Caco-2 (cell line): ENCODE data around the gene UST. TPM values are rescaled to one million over a fixed set of nuclear protein-coding genes. Genes with fewer than 3 reads are reported as not detected.

Source experiments
- BruUV-seq: library from RNA; stranded (reverse); fragments of 400-500 nt; replicated peaks from 2 replicates; lab custom pipeline; 2021; lab: Mats Ljungman, UMichigan
- CTCF ChIA-PET: fragments of 300-600 bp; sonication (Branson Sonifier 250); formaldehyde crosslinking; loops from one replicate; lab custom pipeline; 2022; ENCODE audit warnings: antibody characterized with exemption; lab: Charles Lee
- POLR2A ChIA-PET: fragments of 300-600 bp; sonication (Branson Sonifier 250); formaldehyde crosslinking; loops from one replicate; lab custom pipeline; 2022; ENCODE audit warnings: antibody characterized with exemption; lab: Charles Lee
- DNase-seq, 2 experiments: peaks; one replicate each; pipeline versions ENCODE4 v3.0.0 to v3.0.0-alpha.2; 2020 to 2022
- H3K27me3 ChIP-seq: replicated peaks from 2 replicates; pipeline ENCODE4 v1.6.0; 2011; ENCODE audit warnings: low read length; ENCODE audit not compliant: control insufficient read depth, insufficient read depth
- H3K36me3 ChIP-seq: 2 replicates; pipeline ENCODE4 v1.5.1; 2011; ENCODE audit warnings: low read length; ENCODE audit not compliant: control insufficient read depth, insufficient read depth
- H3K4me1 ChIP-seq: fragments of 250-450 bp; sonication (Bioruptor Pico); 2 replicates; pipeline ENCODE4 v1.5.1; 2020; ENCODE audit warnings: mild to moderate bottlenecking
- H3K4me3 ChIP-seq: 2 replicates; pipeline ENCODE4 v1.5.1; 2011; ENCODE audit warnings: low read depth, mild to moderate bottlenecking, control low read depth, low read length
- H3K9me3 ChIP-seq: fragments of 250-450 bp; sonication (Bioruptor Pico); 2 replicates; pipeline ENCODE4 v1.5.1; 2020; ENCODE audit warnings: mild to moderate bottlenecking, moderate library complexity
- H3K27ac Mint-ChIP-seq: one replicate; pipeline ENCODE4 v1.8.0; 2022; ENCODE audit warnings: mixed read lengths; ENCODE audit not compliant: unreplicated experiment
- H3K27me3 Mint-ChIP-seq: one replicate; pipeline ENCODE4 v1.8.0; 2022; ENCODE audit warnings: mixed read lengths; ENCODE audit not compliant: insufficient read depth, unreplicated experiment
- H3K36me3 Mint-ChIP-seq: one replicate; pipeline ENCODE4 v1.8.0; 2022; ENCODE audit warnings: mild to moderate bottlenecking, mixed read lengths; ENCODE audit not compliant: insufficient read depth, unreplicated experiment
- H3K4me1 Mint-ChIP-seq: one replicate; pipeline ENCODE4 v1.8.0; 2022; ENCODE audit warnings: low read depth, mixed read lengths; ENCODE audit not compliant: unreplicated experiment
- H3K4me3 Mint-ChIP-seq: one replicate; pipeline ENCODE4 v1.8.0; 2022; ENCODE audit warnings: mild to moderate bottlenecking, moderate library complexity, mixed read lengths; ENCODE audit not compliant: unreplicated experiment
- H3K9me3 Mint-ChIP-seq: one replicate; pipeline ENCODE4 v1.8.0; 2022; ENCODE audit warnings: mixed read lengths; ENCODE audit not compliant: unreplicated experiment
- CTCF ChIP-seq, 2 experiments: fragments of 200-600 bp in 1 of 2; IDR thresholded peaks; 1 replicate in 1 of 2; 2 replicates in 1 of 2; pipeline versions ENCODE4 v1.5.1 to v1.8.0; 2011 to 2022; ENCODE audit warnings: antibody characterized with exemption in 1 of 2, control low read depth in 1 of 2, inconsistent platforms in 1 of 2, low read depth in 1 of 2, low read length in 1 of 2, mild to moderate bottlenecking in 1 of 2, moderate library complexity in 1 of 2; ENCODE audit not compliant: insufficient read depth in 1 of 2, severe bottlenecking in 1 of 2, unreplicated experiment in 1 of 2
- intact Hi-C: fragments of 100-400 bp; cut with micrococcal nuclease; formaldehyde crosslinking; loops from one replicate; pipeline ENCODE4 v1.10.0; 2022; ENCODE audit not compliant: unreplicated experiment
- total RNA-seq: library from RNA; stranded (reverse); gene quantifications from 2 replicates; pipeline ENCODE4 v1.2.3, GENCODE V29; 2022

The UST gene
- total RNA-seq, 1 experiment from 2014 or later: not detected

DNA sequence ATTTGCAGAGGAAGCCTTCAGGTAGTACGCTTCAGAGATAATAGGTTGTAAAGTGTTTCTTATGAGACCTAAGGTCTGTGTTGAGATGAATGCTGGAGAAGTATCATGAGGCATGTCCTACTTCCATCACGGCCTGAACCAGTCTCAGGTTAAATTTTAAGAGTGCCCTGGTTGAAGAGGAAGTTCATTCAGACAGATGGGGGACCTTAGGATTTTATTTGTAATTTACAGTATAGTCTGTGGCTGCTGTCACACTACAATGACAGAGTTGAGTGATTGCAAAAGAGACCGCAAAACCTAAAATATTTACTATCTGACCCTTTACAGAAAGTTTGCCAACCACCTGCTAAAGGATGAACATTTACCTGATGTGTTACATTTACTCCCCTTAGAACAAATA is 70.9 kb downstream of the UST start:
- Mint-ChIP-seq H3K27me3 (peaks cover 9% of the 10 kb centered on the region), H3K9me3 (no peaks in the 10 kb centered on the region), H3K4me3 (no peak overlapping the region), H3K27ac (no peak overlapping the region), H3K36me3 (no peaks in the 10 kb centered on the region), H3K4me1 (peaks cover 7% of the 10 kb centered on the region)
- TF ChIP-seq CTCF (IDR thresholded peaks at IDR 0.05; ENCODE audit: insufficient read depth in 1 of 2, low read depth in 1 of 2, low read length in 1 of 2, severe bottlenecking in 1 of 2, unreplicated experiment in 1 of 2): no peak
- no TSS peak for BruUV-seq
- DNase-seq: no peak
- intact Hi-C loops: no loop called here
- H3K9me3 ChIP-seq: no peaks in the 10 kb centered on the region
- H3K27me3 ChIP-seq: no peaks in the 10 kb centered on the region
- no peak overlapping the region for H3K4me3 ChIP-seq
- POLR2A ChIA-PET: no interaction called here
- CTCF ChIA-PET: no interaction called here
- H3K36me3 ChIP-seq: no peaks in the 10 kb centered on the region
- no peaks in the 10 kb centered on the region for H3K4me1 ChIP-seq

GRCh38 chr6:148818939-148819575 is 72.2 kb downstream of the UST start:
- H3K4me3 Mint-ChIP-seq: no peak overlapping the region
- CTCF ChIA-PET: no interaction called here
- H3K27me3 ChIP-seq: no peaks in the 10 kb centered on the region
- H3K36me3 ChIP-seq: no peaks in the 10 kb centered on the region
- no peak overlapping the region for H3K4me3 ChIP-seq
- no TSS peak for BruUV-seq
- no peak for TF ChIP-seq CTCF (IDR thresholded peaks at IDR 0.05; ENCODE audit: insufficient read depth in 1 of 2, low read depth in 1 of 2, low read length in 1 of 2, severe bottlenecking in 1 of 2, unreplicated experiment in 1 of 2)
- peaks cover 7% of the 10 kb centered on the region for H3K4me1 Mint-ChIP-seq
- H3K9me3 Mint-ChIP-seq: no peaks in the 10 kb centered on the region
- H3K27me3 Mint-ChIP-seq: peaks cover 9% of the 10 kb centered on the region
- no peak for DNase-seq
- H3K9me3 ChIP-seq: no peaks in the 10 kb centered on the region
- no peak overlapping the region for H3K27ac Mint-ChIP-seq
- intact Hi-C loops: no loop called here
- no peaks in the 10 kb centered on the region for H3K4me1 ChIP-seq
- POLR2A ChIA-PET: no interaction called here
- H3K36me3 Mint-ChIP-seq: no peaks in the 10 kb centered on the region

GRCh38 chr6:148819852-148820251 is 73.0 kb downstream of the UST start:
- Mint-ChIP-seq H3K9me3 (no peaks in the 10 kb centered on the region), H3K36me3 (no peaks in the 10 kb centered on the region), H3K27me3 (peaks cover 7% of the 10 kb centered on the region), H3K4me1 (peaks cover 7% of the 10 kb centered on the region), H3K4me3 (no peak overlapping the region), H3K27ac (no peak overlapping the region)
- no peak overlapping the region for H3K4me3 ChIP-seq
- H3K4me1 ChIP-seq: no peaks in the 10 kb centered on the region
- H3K27me3 ChIP-seq: no peaks in the 10 kb centered on the region
- H3K36me3 ChIP-seq: no peaks in the 10 kb centered on the region
- DNase-seq: no peak
- ChIA-PET CTCF (no interaction called here), POLR2A (no interaction called here)
- H3K9me3 ChIP-seq: no peaks in the 10 kb centered on the region
- intact Hi-C loops: no loop called here
- no peak for TF ChIP-seq CTCF (IDR thresholded peaks at IDR 0.05; ENCODE audit: insufficient read depth in 1 of 2, low read depth in 1 of 2, low read length in 1 of 2, severe bottlenecking in 1 of 2, unreplicated experiment in 1 of 2)
- BruUV-seq: no TSS peak
